Gastrocnemius medialis (tissue), 4 donors: ENCODE measurements around the gene TEAD2. TPM values are rescaled to one million over a fixed set of nuclear protein-coding genes. Genes with fewer than 3 reads are reported as not detected.
A peak's percentile ranks its signal among the peaks of the same experiment; 100 is the strongest.

Experiments used
- ATAC-seq, 2 donors: fragments of 150-250 bp; one replicate each; pipeline ENCODE4 v1.9.1; 2016
- DNase-seq, 2 donors: peaks; one replicate each; pipeline ENCODE4 v3.0.0-alpha.2; 2019
- H3K27ac ChIP-seq, 4 donors: fragments of 200-600 bp; sonication (generic); 1 replicate in 1 of 4; 2 replicates in 3 of 4; pipeline ENCODE4 v1.5.1; 2016 to 2018; ENCODE audit warnings: mild to moderate bottlenecking in 2 of 4, moderate library complexity in 1 of 4
- H3K27me3 ChIP-seq, 3 donors: fragments of 200-600 bp; sonication (generic) in 2 of 3; 1 replicate in 1 of 3; 2 replicates in 2 of 3; pipeline versions ENCODE4 v1.5.1 to v1.6.0; 2016 to 2019; ENCODE audit warnings: mild to moderate bottlenecking in 1 of 3, moderate library complexity in 1 of 3
- H3K36me3 ChIP-seq, 2 donors: fragments of 200-600 bp; sonication (generic) in 1 of 2; one replicate each; pipeline ENCODE4 v1.5.1; 2017 to 2018
- H3K4me1 ChIP-seq, 2 donors: fragments of 200-600 bp; sonication (generic) in 1 of 2; one replicate each; pipeline ENCODE4 v1.5.1; 2016 to 2017; ENCODE audit warnings: mild to moderate bottlenecking in 2 of 2
- H3K4me3 ChIP-seq, 4 donors: fragments of 200-600 bp; sonication (generic) in 3 of 4; 1 replicate in 1 of 4; 2 replicates in 3 of 4; pipeline ENCODE4 v1.5.1; 2016 to 2019; ENCODE audit warnings: mild to moderate bottlenecking in 2 of 4
- H3K9me3 ChIP-seq, 3 donors: fragments of 200-600 bp; sonication (generic) in 2 of 3; 1 replicate in 1 of 3; 2 replicates in 2 of 3; pipeline ENCODE4 v1.5.1; 2016 to 2019
- POLR2A ChIP-seq, 2 donors: fragments of 450-650 bp; IDR thresholded peaks; one replicate each; pipeline ENCODE4 v1.6.1; 2017; ENCODE audit warnings: antibody characterized with exemption in 2 of 2, mild to moderate bottlenecking in 2 of 2, moderate library complexity in 2 of 2
- in situ Hi-C, 4 donors: fragments of 200-750 bp; cut with MboI; loops; one replicate each; pipeline versions ENCODE4 v1.15.0 to v1.8.0; 2017; ENCODE audit warnings: low sequenced_read_pairs in 4 of 4
- intact Hi-C: fragments of 100-400 bp; cut with DNase I; formaldehyde crosslinking; loops from one replicate; pipeline ENCODE4 v1.15.1; 2023; ENCODE audit warnings: low total_unique reads
- total RNA-seq, 4 donors: library from RNA; depleted of rRNA; stranded (reverse); fragments of >200 nt; gene quantifications; one replicate each; pipeline versions ENCODE4 v1.1.0 to v1.2.3, GENCODE V29; 2016
- TF ChIP-seq, protein P1 (sequence below), 5 experiments: fragments of 450-650 bp in 3 of 5; fragments of 200-600 bp in 2 of 5; sonication (generic) in 2 of 5; IDR thresholded peaks in 4 of 5; conservative IDR thresholded peaks in 1 of 5; 1 replicate in 4 of 5; 2 replicates in 1 of 5; pipeline ENCODE4 v1.5.1; 2016 to 2019; ENCODE audit warnings: antibody characterized with exemption in 5 of 5, mild to moderate bottlenecking in 3 of 5, moderate library complexity in 3 of 5

Gene TEAD2
- total RNA-seq, 4 donors from 2014 or later: 6.1 to 12.6 (median 9.5) TPM

DNA sequence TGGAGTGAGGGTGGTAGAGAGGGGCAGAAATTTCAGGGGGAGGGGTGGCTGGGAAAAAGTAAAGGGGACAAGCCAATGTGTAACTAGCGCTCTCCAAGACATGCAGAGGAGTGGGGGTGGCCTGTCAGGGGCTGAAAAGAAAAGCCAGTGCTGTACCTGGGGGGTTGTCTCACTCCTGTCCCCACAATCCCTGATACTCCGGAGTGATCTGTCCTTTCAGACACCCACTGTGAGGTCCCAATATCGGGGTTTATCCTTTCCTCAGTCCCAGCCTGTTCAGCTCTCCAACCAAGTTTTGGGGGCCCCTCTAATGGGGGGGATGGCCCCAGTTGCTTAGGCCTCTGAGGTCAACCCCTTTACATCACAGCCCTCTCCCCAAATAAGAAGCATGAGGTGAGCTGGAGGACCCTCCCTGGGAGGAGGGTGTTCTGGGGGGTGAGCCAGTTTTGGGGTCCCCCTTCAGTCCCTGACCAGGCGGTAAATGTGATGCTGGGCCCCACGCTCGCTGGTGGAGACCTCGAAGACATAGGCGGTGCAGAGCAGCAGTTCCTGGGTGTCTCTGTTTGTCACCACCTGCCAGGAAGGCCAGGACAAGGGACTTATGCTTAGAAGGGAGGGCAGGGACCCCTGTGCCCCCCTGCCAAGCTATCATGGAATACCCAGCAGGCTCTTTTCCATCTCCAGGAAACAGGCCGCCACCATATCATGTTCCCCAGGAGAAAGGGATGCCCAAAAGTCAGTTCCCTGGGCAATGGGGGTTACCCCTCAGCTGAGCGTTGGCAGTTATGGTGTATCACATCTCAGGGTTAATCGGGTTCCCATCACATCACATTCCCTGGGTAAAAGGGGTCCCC lies 21.1 kb downstream of the TEAD2 start:
- in situ Hi-C loops: no loop called here
- DNase-seq (no peak), ATAC-seq (no peak)
- no peaks in the 10 kb centered on the region for H3K9me3 ChIP-seq
- intact Hi-C loops: no loop called here
- peaks cover 0 to 13% of the 10 kb centered on the region in 2 donors for H3K4me1 ChIP-seq
- peak overlapping the region; percentile 45 to 79 (median 72) for H3K27ac ChIP-seq
- no peak for TF ChIP-seq POLR2A (IDR thresholded peaks at IDR 0.05)
- peaks cover 0 to 21% (median 17%) of the 10 kb centered on the region in 3 donors for H3K27me3 ChIP-seq
- no peak overlapping the region for H3K4me3 ChIP-seq
- no peaks in the 10 kb centered on the region for H3K36me3 ChIP-seq

DNA sequence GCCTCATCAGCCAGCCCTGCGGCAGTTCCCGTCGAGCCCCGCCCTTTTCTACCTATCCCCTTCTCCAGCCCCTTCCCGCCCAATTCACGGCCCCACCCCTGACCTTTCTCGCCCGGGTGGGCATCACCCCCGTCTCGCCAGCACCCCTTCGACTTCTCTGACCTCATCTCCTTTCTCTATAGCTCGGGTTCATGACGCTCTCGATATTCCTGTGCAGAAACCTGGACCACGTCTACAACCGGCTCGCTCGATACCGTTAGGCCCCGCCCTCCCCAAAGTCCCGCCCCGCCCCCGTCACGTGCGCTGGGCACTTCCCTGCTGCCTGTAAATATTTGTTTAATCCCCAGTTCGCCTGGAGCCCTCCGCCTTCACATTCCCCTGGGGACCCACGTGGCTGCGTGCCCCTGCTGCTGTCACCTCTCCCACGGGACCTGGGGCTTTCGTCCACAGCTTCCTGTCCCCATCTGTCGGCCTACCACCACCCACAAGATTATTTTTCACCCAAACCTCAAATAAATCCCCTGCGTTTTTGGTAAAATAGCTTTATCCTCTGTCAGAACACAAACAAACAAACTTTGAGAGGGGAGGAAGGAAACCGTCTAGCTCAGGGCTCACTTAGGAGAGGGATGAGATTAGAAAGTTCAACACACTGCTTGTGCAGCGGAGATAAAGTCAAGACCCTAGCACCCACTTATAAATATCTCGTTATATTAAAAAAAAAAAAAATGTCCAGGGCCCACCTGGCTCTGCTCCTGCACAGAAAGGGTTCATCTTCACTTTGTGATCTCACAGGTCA lies 21.9 kb downstream of the TEAD2 start:
- ATAC-seq (peak; percentile 28 to 34), DNase-seq (peak in 1 of 2 donors; percentile 44)
- intact Hi-C loops: no loop called here
- Histone ChIP-seq H3K4me1 (peaks cover 0 to 13% of the 10 kb centered on the region in 2 donors), H3K4me3 (peak overlapping the region; percentile 45 to 53 (median 50)), H3K9me3 (no peaks in the 10 kb centered on the region), H3K36me3 (no peaks in the 10 kb centered on the region), H3K27ac (peak overlapping the region; percentile 45 to 79 (median 72)), H3K27me3 (peaks cover 0 to 21% (median 17%) of the 10 kb centered on the region in 3 donors)
- in situ Hi-C loops: no loop called here
- TF ChIP-seq, protein P1, sequence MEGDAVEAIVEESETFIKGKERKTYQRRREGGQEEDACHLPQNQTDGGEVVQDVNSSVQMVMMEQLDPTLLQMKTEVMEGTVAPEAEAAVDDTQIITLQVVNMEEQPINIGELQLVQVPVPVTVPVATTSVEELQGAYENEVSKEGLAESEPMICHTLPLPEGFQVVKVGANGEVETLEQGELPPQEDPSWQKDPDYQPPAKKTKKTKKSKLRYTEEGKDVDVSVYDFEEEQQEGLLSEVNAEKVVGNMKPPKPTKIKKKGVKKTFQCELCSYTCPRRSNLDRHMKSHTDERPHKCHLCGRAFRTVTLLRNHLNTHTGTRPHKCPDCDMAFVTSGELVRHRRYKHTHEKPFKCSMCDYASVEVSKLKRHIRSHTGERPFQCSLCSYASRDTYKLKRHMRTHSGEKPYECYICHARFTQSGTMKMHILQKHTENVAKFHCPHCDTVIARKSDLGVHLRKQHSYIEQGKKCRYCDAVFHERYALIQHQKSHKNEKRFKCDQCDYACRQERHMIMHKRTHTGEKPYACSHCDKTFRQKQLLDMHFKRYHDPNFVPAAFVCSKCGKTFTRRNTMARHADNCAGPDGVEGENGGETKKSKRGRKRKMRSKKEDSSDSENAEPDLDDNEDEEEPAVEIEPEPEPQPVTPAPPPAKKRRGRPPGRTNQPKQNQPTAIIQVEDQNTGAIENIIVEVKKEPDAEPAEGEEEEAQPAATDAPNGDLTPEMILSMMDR (IDR thresholded peaks at IDR 0.05 in 4 of 5, conservative IDR thresholded peaks at IDR 0.05 in 1 of 5): no peak
- no peak for TF ChIP-seq POLR2A (IDR thresholded peaks at IDR 0.05)

DNA sequence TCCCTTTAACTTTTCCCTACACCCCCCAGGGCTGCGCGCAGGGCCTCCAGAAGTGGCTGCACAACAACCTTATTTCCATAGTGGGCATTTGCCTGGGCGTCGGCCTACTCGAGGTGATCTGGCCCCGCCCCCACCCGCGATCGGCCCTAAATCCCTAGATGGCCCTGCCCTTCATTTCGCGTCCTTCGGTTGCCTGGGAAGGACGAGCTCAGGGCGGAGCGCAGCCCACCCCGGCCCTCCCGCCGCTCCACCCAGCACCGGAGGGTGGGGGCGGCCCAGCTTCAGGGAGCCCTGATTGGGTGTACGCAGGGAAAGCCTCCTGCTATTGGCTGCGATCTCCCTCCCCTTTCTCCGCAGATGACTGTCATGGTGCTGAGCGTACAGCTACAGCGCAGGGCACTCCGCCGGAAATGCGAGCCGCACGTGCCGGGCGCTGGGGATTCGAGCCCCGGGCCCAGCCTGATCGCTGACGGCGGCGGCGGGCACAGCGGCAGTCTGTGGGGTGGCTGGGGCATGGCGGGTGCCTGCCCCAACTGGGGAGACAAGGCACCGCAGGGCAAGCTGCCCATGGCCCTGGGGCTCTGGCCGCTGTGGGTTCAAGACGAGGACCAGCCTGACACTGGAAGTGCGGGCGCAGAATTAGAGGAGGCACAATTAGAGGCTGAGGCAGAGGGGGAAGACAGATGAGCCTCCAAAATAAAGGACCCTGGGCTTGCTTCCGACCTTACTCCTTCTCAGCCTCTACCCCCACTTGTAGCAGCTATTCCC lies 22.7 kb downstream of the TEAD2 start:
- in situ Hi-C loops: no loop called here
- H3K4me1 ChIP-seq: peaks cover 0 to 13% of the 10 kb centered on the region in 2 donors
- intact Hi-C loops: loop anchor here (5.0 kb wide), 1 partner anchor 212 kb away; no protein-coding TSS in a partner anchor

DNA sequence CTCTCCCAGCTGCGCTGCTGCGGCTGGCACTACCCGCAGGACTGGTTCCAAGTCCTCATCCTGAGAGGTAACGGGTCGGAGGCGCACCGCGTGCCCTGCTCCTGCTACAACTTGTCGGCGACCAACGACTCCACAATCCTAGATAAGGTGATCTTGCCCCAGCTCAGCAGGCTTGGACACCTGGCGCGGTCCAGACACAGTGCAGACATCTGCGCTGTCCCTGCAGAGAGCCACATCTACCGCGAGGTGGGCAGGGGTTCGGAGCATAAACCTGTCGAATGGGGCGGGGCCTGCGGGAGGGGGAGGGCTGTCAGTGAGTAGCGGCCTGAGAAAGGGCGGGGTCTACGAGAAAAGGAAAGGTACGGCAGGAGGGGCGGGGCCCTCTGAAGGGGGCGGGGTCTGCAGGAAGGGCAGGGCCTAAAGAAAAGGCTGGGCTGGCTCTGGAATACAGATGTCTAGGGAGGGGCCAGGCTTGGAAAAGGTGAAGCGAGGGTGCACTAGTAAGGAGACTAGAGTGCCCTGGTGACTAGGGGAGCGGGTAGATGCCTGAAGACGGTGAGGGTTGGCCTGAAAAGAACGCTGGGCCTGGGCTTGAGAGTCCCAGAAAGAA lies 23.4 kb downstream of the TEAD2 start:
- peaks cover 0 to 13% of the 10 kb centered on the region in 2 donors for H3K4me1 ChIP-seq
- peak overlapping the region; percentile 45 to 53 (median 50) for H3K4me3 ChIP-seq
- peak overlapping the region; percentile 45 to 76 (median 58) for H3K27ac ChIP-seq
- peaks cover 0 to 21% (median 17%) of the 10 kb centered on the region in 3 donors for H3K27me3 ChIP-seq
- no peaks in the 10 kb centered on the region for H3K36me3 ChIP-seq
- TF ChIP-seq, protein P1 (IDR thresholded peaks at IDR 0.05 in 4 of 5, conservative IDR thresholded peaks at IDR 0.05 in 1 of 5): no peak
- no peak for TF ChIP-seq POLR2A (IDR thresholded peaks at IDR 0.05)
- intact Hi-C loops: loop anchor here (5.0 kb wide), 1 partner anchor 211 kb away; no protein-coding TSS in a partner anchor
- in situ Hi-C loops: no loop called here
- ATAC-seq (peak; percentile 52 to 63), DNase-seq (peak in 1 of 2 donors; percentile 46)
- no peaks in the 10 kb centered on the region for H3K9me3 ChIP-seq

More for the DNA sequence above, 22.7 kb downstream of the TEAD2 start:
- ATAC-seq (peak; percentile 92 to 93), DNase-seq (peak; percentile 63 to 78)
- Histone ChIP-seq H3K36me3 (no peaks in the 10 kb centered on the region), H3K27me3 (peaks cover 0 to 21% (median 17%) of the 10 kb centered on the region in 3 donors), H3K27ac (peak overlapping the region; percentile 45 to 79 (median 72)), H3K9me3 (no peaks in the 10 kb centered on the region), H3K4me3 (peak overlapping the region; percentile 45 to 53 (median 50))
- peak in 1 of 2 donors; percentile 6 for TF ChIP-seq POLR2A (IDR thresholded peaks at IDR 0.05)
- TF ChIP-seq, protein P1 (IDR thresholded peaks at IDR 0.05 in 4 of 5, conservative IDR thresholded peaks at IDR 0.05 in 1 of 5): no peak
